HG03139 (cell line): Measurements from ENCODE around the gene TANC1.

Source experiments
- ATAC-seq: cut with Tn5 transposase; IDR thresholded peaks from one replicate; pipeline ENCODE4 v1.9.1; 2021; ENCODE audit not compliant: unreplicated experiment

Gene TANC1

GRCh38 chr2:159211447-159212396, 243.3 kb downstream of the TANC1 start:
- no peak for ATAC-seq

GRCh38 chr2:159213296-159213695, 244.9 kb downstream of the TANC1 start:
- ATAC-seq, result no peak

GRCh38 chr2:159214325-159214865, 246.0 kb downstream of the TANC1 start:
- no peak for ATAC-seq

GRCh38 chr2:159215116-159215515, 246.7 kb downstream of the TANC1 start:
- ATAC-seq, result no peak

GRCh38 chr2:159217676-159218075, 249.2 kb downstream of the TANC1 start:
- ATAC-seq, result no peak

GRCh38 chr2:159218389-159218788, 249.9 kb downstream of the TANC1 start:
- no peak for ATAC-seq

GRCh38 chr2:159219394-159219998, 251.1 kb downstream of the TANC1 start:
- no peak for ATAC-seq

- ATAC-seq, result no peak
These were observed 255.8 kb downstream of the TANC1 start for GRCh38 chr2:159224061-159224813.

GRCh38 chr2:159225025-159226016, 256.9 kb downstream of the TANC1 start:
- ATAC-seq, result no peak

- ATAC-seq, result no peak
These were observed 257.6 kb downstream of the TANC1 start for GRCh38 chr2:159226059-159226461.

GRCh38 chr2:159226608-159227385, 258.4 kb downstream of the TANC1 start:
- ATAC-seq, result no peak

- no peak for ATAC-seq
These were observed 259.0 kb downstream of the TANC1 start for GRCh38 chr2:159227467-159227866.

- ATAC-seq, result no peak
These were observed 259.7 kb downstream of the TANC1 start for GRCh38 chr2:159228081-159228581.

- no peak for ATAC-seq
These were observed 261.2 kb downstream of the TANC1 start for GRCh38 chr2:159229476-159230144.

GRCh38 chr2:159230145-159230877, 261.9 kb downstream of the TANC1 start:
- no peak for ATAC-seq

GRCh38 chr2:159232456-159233170, 264.2 kb downstream of the TANC1 start:
- no peak for ATAC-seq

GRCh38 chr2:159234868-159235267, 266.4 kb downstream of the TANC1 start:
- ATAC-seq, result no peak
